IMR-90 (cell line): ENCODE data around the gene RAD18.

ENCODE experiments used
- CEBPB ChIP-seq: IDR thresholded peaks from 2 replicates; pipeline ENCODE4 v1.6.1; 2012; ENCODE audit warnings: low read depth, low read length, improper control_type of control experiment
- CHD1 ChIP-seq: IDR thresholded peaks from 2 replicates; pipeline ENCODE4 v1.6.1; 2012; ENCODE audit warnings: low read depth, low read length, improper control_type of control experiment
- FOS ChIP-seq: fragments of 150-350 bp; IDR thresholded peaks from 2 replicates; pipeline ENCODE4 v1.6.1; 2016; ENCODE audit warnings: low read depth, low read length
- MAFK ChIP-seq: IDR thresholded peaks from 2 replicates; pipeline ENCODE4 v1.6.1; 2012; ENCODE audit warnings: low read depth, low read length, improper control_type of control experiment
- POLR2A ChIP-seq: IDR thresholded peaks from 2 replicates; pipeline ENCODE4 v1.6.1; 2012; ENCODE audit warnings: mild to moderate bottlenecking, low read depth, low read length
- RAD21 ChIP-seq: IDR thresholded peaks from 2 replicates; pipeline ENCODE4 v1.6.1; 2012; ENCODE audit warnings: low read length, improper control_type of control experiment
- RFX5 ChIP-seq: IDR thresholded peaks from 2 replicates; pipeline ENCODE4 v1.8.0; 2012; ENCODE audit warnings: low read depth, mild to moderate bottlenecking, low read length, moderate library complexity
- SMC3 ChIP-seq: fragments of 150-350 bp; IDR thresholded peaks from 2 replicates; pipeline ENCODE4 v1.6.1; 2016; ENCODE audit warnings: low read depth, mild to moderate bottlenecking, antibody characterized with exemption, low read length, moderate library complexity
- TF ChIP-seq, protein P1 (sequence below): conservative IDR thresholded peaks from 2 replicates; pipeline ENCODE4 v1.5.1; 2012; ENCODE audit warnings: mild to moderate bottlenecking, low read depth, low read length, improper control_type of control experiment
- TF ChIP-seq, protein P2 (sequence below): fragments of 150-350 bp; IDR thresholded peaks from 2 replicates; pipeline ENCODE4 v1.6.1; 2017; ENCODE audit warnings: mild to moderate bottlenecking, antibody characterized with exemption, low read length, low read depth
- TF ChIP-seq, protein P3 (sequence below): fragments of 150-350 bp; IDR thresholded peaks from 2 replicates; pipeline ENCODE4 v1.6.1; 2016; ENCODE audit warnings: low read depth, mild to moderate bottlenecking, low read length, moderate library complexity, borderline replicate concordance

DNA sequence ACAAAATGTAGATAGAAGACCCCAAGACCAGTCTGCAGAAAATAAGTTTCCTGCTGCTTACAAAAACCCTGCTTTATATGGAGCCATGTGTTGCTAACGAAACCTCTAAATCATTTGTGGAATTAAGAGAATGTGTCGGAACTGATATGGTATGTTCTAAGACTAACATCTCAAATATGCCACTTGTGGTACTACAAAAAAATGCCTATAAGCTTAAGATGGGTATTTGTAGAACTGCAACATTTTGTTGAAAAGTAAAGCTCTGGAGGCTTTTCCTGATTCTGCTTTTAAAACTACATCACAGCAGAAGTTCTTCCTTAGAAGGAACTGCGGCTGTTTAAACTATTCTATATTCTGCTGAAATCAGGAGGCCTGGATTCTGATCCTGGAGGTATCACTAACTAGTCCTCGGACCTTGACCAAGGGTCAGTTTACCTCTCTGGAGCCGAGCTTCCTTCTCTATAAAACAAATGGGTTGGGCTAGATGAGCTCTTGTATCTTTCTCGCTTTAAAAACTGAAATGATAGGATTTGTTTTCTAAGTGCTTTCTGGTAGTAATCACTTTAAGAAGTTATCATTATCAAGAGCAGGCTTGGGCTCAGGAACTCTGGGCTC, 74.9 kb downstream of the RAD18 start:
- TF ChIP-seq RAD21 (no peak), RFX5 (no peak), POLR2A (no peak), SMC3 (no peak), MAFK (no peak), CHD1 (no peak), CEBPB (no peak), FOS (no peak)
- TF ChIP-seq, protein P1, sequence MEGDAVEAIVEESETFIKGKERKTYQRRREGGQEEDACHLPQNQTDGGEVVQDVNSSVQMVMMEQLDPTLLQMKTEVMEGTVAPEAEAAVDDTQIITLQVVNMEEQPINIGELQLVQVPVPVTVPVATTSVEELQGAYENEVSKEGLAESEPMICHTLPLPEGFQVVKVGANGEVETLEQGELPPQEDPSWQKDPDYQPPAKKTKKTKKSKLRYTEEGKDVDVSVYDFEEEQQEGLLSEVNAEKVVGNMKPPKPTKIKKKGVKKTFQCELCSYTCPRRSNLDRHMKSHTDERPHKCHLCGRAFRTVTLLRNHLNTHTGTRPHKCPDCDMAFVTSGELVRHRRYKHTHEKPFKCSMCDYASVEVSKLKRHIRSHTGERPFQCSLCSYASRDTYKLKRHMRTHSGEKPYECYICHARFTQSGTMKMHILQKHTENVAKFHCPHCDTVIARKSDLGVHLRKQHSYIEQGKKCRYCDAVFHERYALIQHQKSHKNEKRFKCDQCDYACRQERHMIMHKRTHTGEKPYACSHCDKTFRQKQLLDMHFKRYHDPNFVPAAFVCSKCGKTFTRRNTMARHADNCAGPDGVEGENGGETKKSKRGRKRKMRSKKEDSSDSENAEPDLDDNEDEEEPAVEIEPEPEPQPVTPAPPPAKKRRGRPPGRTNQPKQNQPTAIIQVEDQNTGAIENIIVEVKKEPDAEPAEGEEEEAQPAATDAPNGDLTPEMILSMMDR, result no peak
- TF ChIP-seq, protein P2, sequence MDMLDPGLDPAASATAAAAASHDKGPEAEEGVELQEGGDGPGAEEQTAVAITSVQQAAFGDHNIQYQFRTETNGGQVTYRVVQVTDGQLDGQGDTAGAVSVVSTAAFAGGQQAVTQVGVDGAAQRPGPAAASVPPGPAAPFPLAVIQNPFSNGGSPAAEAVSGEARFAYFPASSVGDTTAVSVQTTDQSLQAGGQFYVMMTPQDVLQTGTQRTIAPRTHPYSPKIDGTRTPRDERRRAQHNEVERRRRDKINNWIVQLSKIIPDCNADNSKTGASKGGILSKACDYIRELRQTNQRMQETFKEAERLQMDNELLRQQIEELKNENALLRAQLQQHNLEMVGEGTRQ, result no peak
- TF ChIP-seq, protein P3, sequence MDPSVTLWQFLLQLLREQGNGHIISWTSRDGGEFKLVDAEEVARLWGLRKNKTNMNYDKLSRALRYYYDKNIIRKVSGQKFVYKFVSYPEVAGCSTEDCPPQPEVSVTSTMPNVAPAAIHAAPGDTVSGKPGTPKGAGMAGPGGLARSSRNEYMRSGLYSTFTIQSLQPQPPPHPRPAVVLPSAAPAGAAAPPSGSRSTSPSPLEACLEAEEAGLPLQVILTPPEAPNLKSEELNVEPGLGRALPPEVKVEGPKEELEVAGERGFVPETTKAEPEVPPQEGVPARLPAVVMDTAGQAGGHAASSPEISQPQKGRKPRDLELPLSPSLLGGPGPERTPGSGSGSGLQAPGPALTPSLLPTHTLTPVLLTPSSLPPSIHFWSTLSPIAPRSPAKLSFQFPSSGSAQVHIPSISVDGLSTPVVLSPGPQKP, result no peak
